HFFc6 (cell line): ENCODE measurements around the gene TRIM9. TPM values are rescaled to one million over a fixed set of nuclear protein-coding genes. Genes with fewer than 3 reads are reported as not detected.

Experiments
- DNase-seq: peaks from one replicate; pipeline ENCODE4 v3.0.0-alpha.2; 2018
- H3K27ac Mint-ChIP-seq: 2 replicates; pipeline ENCODE4 v1.8.0; 2020; ENCODE audit warnings: mild to moderate bottlenecking, mixed read lengths
- H3K27me3 Mint-ChIP-seq: 2 replicates; pipeline ENCODE4 v1.8.0; 2021; ENCODE audit warnings: mild to moderate bottlenecking, moderate library complexity, mixed read lengths; ENCODE audit not compliant: insufficient read depth
- H3K36me3 Mint-ChIP-seq: 2 replicates; pipeline ENCODE4 v1.8.0; 2021; ENCODE audit warnings: low read depth, mixed read lengths
- H3K4me1 Mint-ChIP-seq: 2 replicates; pipeline ENCODE4 v1.8.0; 2020; ENCODE audit warnings: low read depth, mixed read lengths
- H3K4me3 Mint-ChIP-seq: 2 replicates; pipeline ENCODE4 v1.8.0; 2020; ENCODE audit warnings: mild to moderate bottlenecking, moderate library complexity, mixed read lengths
- H3K9me3 Mint-ChIP-seq: 2 replicates; pipeline ENCODE4 v1.8.0; 2020; ENCODE audit warnings: mild to moderate bottlenecking, mixed read lengths
- CTCF ChIP-seq: fragments of 200-600 bp; sonication (generic); IDR thresholded peaks from 2 replicates; pipeline ENCODE4 v1.5.0; 2021; ENCODE audit warnings: antibody characterized with exemption, mild to moderate bottlenecking
- total RNA-seq, 6 experiments: library from RNA; stranded (reverse); fragmentation: NEBNext Ultra II Directional; extraction: Animal tissue kit (Norgen Biotek cat#: 25700); gene quantifications; 2 replicates in 1 of 6; 3 replicates in 5 of 6; pipeline ENCODE4 v1.2.3, GENCODE V29; 2021

Gene TRIM9
- total RNA-seq, 6 experiments from 2014 or later = 0.05 TPM; not detected in 5

GRCh38 chr14:50974118-50974517 is 120.8 kb downstream of the TRIM9 start:
- Mint-ChIP-seq H3K36me3 (no peaks in the 10 kb centered on the region), H3K27ac (no peak overlapping the region), H3K27me3 (peaks cover 18% of the 10 kb centered on the region), H3K9me3 (no peaks in the 10 kb centered on the region), H3K4me1 (no peaks in the 10 kb centered on the region), H3K4me3 (no peak overlapping the region)
- no peak for TF ChIP-seq CTCF
- no peak for DNase-seq

- Mint-ChIP-seq H3K9me3 (no peaks in the 10 kb centered on the region), H3K36me3 (no peaks in the 10 kb centered on the region), H3K4me1 (no peaks in the 10 kb centered on the region), H3K27me3 (peaks cover 21% of the 10 kb centered on the region), H3K27ac (no peak overlapping the region), H3K4me3 (no peak overlapping the region)
- DNase-seq = no peak
- TF ChIP-seq CTCF = no peak
Observed at GRCh38 chr14:50972734-50973133, 122.2 kb downstream of the TRIM9 start.

GRCh38 chr14:50970886-50971781 is 123.8 kb downstream of the TRIM9 start:
- Mint-ChIP-seq H3K27me3 (peaks cover 21% of the 10 kb centered on the region), H3K4me1 (no peaks in the 10 kb centered on the region), H3K9me3 (no peaks in the 10 kb centered on the region), H3K4me3 (no peak overlapping the region), H3K36me3 (no peaks in the 10 kb centered on the region), H3K27ac (no peak overlapping the region)
- TF ChIP-seq CTCF = no peak
- no peak for DNase-seq

GRCh38 chr14:50967790-50968189 is 127.1 kb downstream of the TRIM9 start:
- Mint-ChIP-seq H3K4me3 (no peak overlapping the region), H3K36me3 (no peaks in the 10 kb centered on the region), H3K9me3 (no peaks in the 10 kb centered on the region), H3K27me3 (peaks cover 16% of the 10 kb centered on the region), H3K4me1 (peaks cover 28% of the 10 kb centered on the region), H3K27ac (no peak overlapping the region)
- DNase-seq = no peak
- TF ChIP-seq CTCF = no peak

GRCh38 chr14:50967103-50967502 is 127.8 kb downstream of the TRIM9 start:
- no peak for DNase-seq
- H3K9me3 Mint-ChIP-seq = no peaks in the 10 kb centered on the region
- no peak overlapping the region for H3K27ac Mint-ChIP-seq
- peaks cover 35% of the 10 kb centered on the region for H3K4me1 Mint-ChIP-seq
- H3K27me3 Mint-ChIP-seq = peaks cover 11% of the 10 kb centered on the region
- TF ChIP-seq CTCF = no peak
- H3K36me3 Mint-ChIP-seq = no peaks in the 10 kb centered on the region
- no peak overlapping the region for H3K4me3 Mint-ChIP-seq
